Measurements from ENCODE around the gene ADRA2B.
"Not testable (repeated sequence)": the region's sequence is repeated elsewhere in the genome, so short reads cannot be mapped to it uniquely, and the experiment has no call there.

ADRA2B gene

GRCh38 chr2:96085541-96086355, 30.6 kb downstream of the ADRA2B start:
- no peak for DNase-seq

- DNase-seq, result not testable (repeated sequence)
Observed at GRCh38 chr2:96084858-96085518, 31.4 kb downstream of the ADRA2B start.

DNA sequence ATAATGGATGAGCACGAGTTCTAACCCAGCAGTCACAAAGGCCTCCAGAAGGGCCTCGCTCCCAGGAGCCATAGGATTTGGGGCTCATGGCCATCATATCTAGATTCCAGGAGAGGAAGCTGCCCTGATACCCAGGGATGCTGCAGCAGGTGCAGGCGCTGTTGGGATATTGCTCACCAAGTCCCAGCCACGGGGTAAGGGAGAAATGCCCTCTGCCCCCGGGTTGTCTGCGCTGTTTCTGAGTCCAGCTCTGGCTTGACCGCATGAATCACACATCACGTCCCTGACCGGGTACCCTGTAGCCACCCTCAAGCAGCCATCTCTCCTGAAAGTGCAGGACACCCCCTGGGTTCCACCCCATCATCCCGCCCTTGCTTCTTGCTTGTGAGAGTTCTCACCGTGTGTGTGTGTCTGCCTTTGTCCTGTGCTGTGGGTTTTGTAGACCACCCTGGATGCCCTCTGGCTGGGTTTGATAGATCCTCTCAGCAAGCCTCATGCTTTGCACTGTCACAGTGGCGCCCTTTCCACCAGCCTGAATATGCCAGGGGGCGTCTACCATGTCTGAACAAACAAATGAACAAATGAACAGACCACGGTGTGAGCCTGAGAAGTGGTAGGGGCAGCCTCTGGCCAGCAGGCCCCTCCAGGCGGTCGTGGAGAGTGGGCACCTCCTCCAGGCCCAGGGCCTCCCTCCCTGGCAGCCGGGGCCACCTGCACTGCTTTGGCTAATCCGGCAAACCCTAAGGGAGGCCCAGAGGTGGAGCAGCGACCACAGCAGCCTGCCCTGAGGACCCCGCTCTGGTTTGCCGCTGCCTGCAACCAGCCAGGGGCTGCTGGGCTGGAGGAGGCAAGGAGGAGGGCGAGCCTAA, 32.1 kb downstream of the ADRA2B start:
- no peak for DNase-seq

GRCh38 chr2:96083064-96083939, 33.1 kb downstream of the ADRA2B start:
- DNase-seq, result no peak

GRCh38 chr2:96082211-96083063, 33.9 kb downstream of the ADRA2B start:
- no peak for DNase-seq

DNA sequence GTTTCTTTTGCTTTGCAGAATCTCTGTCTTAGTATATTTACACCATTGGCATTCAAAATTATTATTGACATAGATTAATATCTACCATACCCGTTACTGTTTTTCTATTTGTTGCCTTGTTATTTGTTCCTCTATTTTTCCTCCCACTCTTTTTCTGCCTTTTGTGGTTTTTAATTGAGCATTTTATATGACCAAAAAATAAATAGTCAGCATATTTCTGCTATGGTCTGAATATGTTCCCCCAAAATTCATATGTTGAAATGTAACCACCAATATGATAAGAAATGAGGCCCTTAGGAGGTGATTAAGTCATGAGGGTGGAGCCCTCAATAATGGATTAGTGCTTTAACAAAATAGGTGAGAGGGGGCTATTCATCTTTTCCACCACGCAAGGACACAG, 35.3 kb downstream of the ADRA2B start:
- no peak for DNase-seq

DNA sequence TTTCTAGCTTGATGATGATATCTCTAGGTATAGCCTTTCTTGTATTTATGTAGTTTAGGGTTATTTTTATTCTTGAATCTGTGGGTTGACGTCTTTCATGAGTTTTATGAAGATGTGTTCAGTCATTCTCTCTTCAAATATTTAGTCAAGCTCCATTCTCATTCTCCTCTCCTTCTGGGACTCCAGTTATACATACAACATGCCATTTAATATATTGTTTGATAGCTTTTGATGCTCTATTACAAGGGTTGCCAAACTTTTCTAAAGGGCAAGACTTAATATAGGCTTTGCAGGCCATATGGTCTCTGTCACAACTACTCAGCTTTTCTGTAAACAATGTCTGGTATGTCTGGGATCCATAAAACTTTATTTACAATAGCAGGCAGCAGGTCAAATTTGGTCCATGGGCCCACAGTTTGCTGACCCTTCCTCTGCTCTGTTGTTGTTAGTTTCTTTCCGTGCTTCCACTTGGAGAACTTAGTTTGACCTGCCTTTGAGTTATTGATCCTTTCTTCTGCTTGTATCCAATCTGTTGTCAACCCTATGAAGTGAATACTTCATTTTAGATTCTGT, 41.1 kb downstream of the ADRA2B start:
- no peak for DNase-seq

GRCh38 chr2:96074156-96074555, 42.2 kb downstream of the ADRA2B start:
- no peak for DNase-seq

DNA sequence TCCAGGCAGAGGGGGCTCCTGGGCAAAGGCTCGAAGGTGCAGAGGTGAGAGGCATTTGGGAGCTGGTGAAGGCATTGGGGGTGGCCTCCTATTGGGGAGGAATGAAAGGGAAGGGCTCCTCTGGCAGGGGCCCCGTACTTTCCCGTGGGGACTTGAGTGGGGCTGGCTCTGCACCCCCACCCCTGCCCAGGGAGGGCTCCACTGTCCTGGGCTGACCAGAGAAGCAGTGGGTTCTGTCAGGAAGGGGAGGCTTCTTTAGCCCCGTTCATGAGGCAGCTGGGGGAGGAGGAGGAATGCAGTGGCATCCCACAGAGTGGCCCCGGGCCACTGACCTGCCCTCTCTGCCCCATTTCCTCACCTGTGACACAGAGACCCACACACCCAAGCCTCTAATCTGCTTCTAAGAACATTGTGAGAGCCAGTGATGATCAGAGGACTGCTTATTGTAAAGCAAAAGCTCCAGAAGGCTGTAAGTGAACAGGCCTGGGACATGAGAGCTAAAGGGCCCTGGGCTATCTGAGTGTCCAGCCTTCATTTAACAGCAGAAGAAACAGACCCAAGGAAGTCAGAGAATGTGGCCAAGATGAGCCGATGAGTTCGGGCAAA, 43.1 kb downstream of the ADRA2B start:
- no peak for DNase-seq

GRCh38 chr2:96072746-96073145, 43.6 kb downstream of the ADRA2B start:
- no peak for DNase-seq

GRCh38 chr2:96071977-96072491, 44.3 kb downstream of the ADRA2B start:
- not testable (repeated sequence) for DNase-seq

GRCh38 chr2:96071087-96071976, 45.0 kb downstream of the ADRA2B start:
- DNase-seq, result not testable (repeated sequence)

DNA sequence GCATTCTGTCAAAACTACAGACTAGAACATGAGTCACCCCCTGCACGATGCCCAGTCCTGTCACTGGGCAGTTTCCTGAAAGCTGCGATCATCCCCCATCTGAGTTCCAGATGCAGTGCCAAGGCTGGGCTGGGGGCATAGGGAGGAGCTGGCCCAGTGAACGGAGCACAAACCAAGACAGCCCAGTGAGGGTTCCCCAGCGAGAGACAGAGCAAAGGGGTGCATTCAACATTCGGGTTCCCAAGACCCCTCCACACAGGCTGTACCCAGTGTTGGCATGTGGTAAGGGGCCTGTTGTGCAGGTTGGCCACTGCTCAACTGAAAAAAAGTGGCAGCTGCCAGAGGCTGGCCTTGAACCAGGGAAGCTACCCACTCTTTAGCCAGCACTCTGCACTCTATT, 46.0 kb downstream of the ADRA2B start:
- not testable (repeated sequence) for DNase-seq

DNA sequence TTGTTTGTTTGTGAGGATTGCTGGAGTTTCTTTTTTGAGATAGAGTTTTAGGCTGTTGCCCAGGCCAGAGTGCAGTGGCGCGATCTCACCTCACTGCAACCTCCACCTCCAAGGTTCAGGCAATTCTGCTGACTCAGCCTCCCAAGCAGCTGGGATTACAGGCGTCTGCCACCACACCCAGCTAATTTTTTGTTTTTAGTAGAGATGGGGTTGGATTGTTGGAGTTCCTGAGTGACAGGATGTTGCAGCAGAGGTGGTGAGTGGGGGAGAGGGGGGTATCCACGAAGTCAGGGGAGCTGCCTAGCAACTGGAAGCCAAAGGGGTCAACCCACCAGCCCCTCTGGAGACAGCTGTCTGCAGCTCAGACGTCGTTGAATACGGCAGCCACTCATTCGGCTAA, 46.5 kb downstream of the ADRA2B start:
- not testable (repeated sequence) for DNase-seq

- not testable (repeated sequence) for DNase-seq
Observed at GRCh38 chr2:96067902-96068581, 48.3 kb downstream of the ADRA2B start.

GRCh38 chr2:96067098-96067660, 49.2 kb downstream of the ADRA2B start:
- DNase-seq, result not testable (repeated sequence)

- not testable (repeated sequence) for DNase-seq
Observed at GRCh38 chr2:96066511-96066910, 49.9 kb downstream of the ADRA2B start.

DNA sequence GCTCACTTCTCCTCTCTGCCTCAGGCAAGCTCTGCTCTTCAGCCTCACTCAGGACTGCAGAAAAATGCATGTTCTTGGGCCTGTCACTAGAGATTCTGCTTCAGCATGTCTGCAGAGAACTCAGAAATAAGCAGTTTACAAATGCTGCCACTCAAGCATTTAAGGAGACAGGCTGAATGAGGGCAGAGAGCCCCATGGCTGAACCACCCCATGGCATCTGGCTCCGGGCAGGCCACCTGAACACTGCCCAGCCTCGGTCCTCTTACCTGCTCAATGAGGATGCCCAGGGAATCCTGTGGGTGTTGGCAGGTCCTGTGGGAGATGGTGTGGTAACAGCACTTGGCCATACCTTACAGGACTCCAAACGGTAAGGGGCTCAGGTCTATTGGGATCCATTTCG, 50.4 kb downstream of the ADRA2B start:
- DNase-seq, result not testable (repeated sequence)

Measured in NCI-H187 (cell line).